ENCODE data around the gene GAN. TPM values are rescaled to one million over a fixed set of nuclear protein-coding genes. Genes with fewer than 3 reads are reported as not detected.

Gene GAN
- total RNA-seq, 1 donor from 2014 or later, result 8.6 TPM

DNA sequence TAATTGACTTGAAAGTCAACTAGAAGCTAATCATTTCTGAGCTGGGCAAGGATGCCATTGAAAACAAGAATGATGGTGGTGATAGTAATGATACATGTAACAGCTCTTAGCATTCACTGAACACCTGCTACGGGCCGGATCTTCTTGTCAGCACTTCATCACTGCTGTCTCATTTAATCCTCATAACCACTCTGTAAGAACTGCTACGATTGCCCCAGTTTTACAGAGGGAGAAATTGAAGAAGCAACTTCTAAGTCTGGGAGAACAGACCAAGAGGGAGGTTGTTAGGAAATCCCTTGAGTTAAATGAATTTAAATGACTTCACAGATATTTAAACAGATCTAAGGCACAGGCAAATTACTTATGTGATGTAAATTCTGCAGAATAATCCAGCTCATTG is 7.0 kb upstream of the GAN start:
- Mint-ChIP-seq H3K4me1 (peaks cover under 1% of the 10 kb centered on the region), H3K9me3 (no peaks in the 10 kb centered on the region), H3K4me3 (no peak overlapping the region), H3K27ac (no peak overlapping the region), H3K36me3 (ENCODE audit: low read depth) (peaks cover 2% of the 10 kb centered on the region), H3K27me3 (no peaks in the 10 kb centered on the region)
- ChIA-PET CTCF (no interaction called here), POLR2A (no interaction called here)
- ATAC-seq (ENCODE audit: low read depth) (no peak), DNase-seq (no peak)
- intact Hi-C loops (cut with micrococcal nuclease), result no loop called here
- no peak for TF ChIP-seq CTCF (IDR thresholded peaks at IDR 0.05)

DNA sequence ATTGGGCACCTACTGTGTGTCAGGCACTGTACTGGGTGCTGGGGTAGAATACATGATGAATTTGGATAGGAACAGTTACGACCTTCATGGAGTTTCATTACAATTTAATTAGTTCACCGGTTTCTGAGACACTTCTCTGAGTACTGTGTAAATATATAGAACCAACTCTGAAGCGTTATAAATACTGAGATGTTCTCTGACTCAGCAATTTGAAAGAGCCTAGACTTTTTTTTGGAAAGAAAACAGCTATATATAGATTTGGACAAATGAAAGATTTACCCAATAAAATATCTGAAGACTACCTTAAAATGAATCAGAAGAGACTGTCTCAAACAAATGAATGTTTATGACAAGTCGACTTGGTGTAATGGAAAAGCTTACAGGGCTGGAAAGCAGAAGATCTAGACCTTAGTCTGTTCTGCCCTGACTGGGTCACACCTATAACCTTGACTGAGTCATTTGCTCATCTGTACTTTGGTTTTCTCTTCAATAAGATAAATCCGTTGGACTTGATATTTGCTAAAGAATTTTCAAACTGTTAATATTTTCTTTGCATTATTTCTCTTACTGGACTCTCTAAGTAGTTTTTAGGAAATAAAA is 4.6 kb upstream of the GAN start:
- intact Hi-C loops (cut with micrococcal nuclease), result loop anchor here (10.0 kb wide), 2 partner anchors 275 to 635 kb away; partner anchors contain the start of gene ATMIN
- no peaks in the 10 kb centered on the region for H3K27me3 Mint-ChIP-seq
- DNase-seq (no peak), ATAC-seq (ENCODE audit: low read depth) (no peak)
- TF ChIP-seq CTCF (IDR thresholded peaks at IDR 0.05), result no peak
- POLR2A ChIA-PET, result no interaction called here
- H3K4me1 Mint-ChIP-seq, result peaks cover 19% of the 10 kb centered on the region
- H3K9me3 Mint-ChIP-seq, result no peaks in the 10 kb centered on the region
- no peak overlapping the region for H3K27ac Mint-ChIP-seq
- H3K4me3 Mint-ChIP-seq, result no peak overlapping the region
- CTCF ChIA-PET, result interaction anchor here (1.7 kb wide), 1 partner anchor 274 kb away, joined by 5 read pairs; the partner anchor contains the start of gene ATMIN
- H3K36me3 Mint-ChIP-seq (ENCODE audit: low read depth), result peaks cover 6% of the 10 kb centered on the region

- Mint-ChIP-seq H3K27me3 (no peaks in the 10 kb centered on the region), H3K27ac (no peak overlapping the region), H3K9me3 (no peaks in the 10 kb centered on the region), H3K36me3 (ENCODE audit: low read depth) (peaks cover 6% of the 10 kb centered on the region), H3K4me1 (peaks cover 29% of the 10 kb centered on the region), H3K4me3 (no peak overlapping the region)
- ATAC-seq (ENCODE audit: low read depth) (no peak), DNase-seq (no peak)
- TF ChIP-seq CTCF (IDR thresholded peaks at IDR 0.05), result no peak
- ChIA-PET POLR2A (interaction anchor here (0.5 kb wide), 1 partner anchor 235 kb away, joined by 4 read pairs; the partner anchor contains the start of gene C16orf46), CTCF (interaction anchor here (1.7 kb wide), 1 partner anchor 276 kb away, joined by 5 read pairs; the partner anchor contains the start of gene ATMIN)
- intact Hi-C loops (cut with micrococcal nuclease), result loop anchor here (10.0 kb wide), 2 partner anchors 277 to 637 kb away; partner anchors contain the start of gene ATMIN
These were observed 3.0 kb upstream of the GAN start for GRCh38 chr16:81311762-81312161.

DNA sequence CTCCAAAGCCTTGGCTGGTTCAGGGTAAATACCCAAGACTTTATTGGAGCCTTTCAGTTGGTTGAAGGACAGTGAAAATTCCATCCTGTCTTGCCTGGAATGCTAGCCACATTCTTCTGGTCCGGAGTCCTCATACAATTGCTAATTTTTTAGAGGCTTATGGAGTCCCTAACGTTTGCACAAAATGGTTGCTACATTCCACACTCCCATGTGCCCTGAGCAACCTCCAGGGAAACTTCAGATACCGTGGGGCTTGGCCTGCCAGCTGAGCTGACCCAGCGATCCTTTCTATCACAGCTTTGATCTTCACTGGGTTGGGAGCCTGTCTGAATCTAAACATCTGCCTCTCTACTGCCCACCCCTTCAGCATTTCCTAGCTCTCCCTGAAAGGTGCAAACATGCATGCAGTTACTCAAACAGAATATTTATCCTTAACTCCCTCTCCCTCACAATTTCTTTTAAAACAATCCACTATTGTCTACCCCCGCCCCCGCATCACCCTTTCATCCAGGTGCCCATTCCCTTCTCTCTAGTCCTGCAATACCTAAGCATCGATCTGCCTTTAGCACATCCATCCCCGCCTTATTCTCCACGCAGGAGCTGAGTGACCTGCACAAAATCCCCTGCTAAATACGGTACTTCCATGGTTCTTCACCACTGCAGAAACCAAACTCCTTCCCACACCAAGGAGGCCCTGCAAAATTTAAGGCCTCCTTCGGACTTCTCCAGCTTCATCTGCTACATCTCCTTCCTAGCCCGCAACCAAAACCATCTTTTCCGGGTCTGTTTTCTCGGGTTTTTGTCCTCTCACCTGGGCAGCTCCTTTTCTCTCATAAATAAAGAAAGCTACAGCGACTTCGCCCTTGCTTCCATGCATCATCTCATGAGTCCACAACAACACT is 810 bp upstream of the GAN start:
- H3K9me3 Mint-ChIP-seq, result no peaks in the 10 kb centered on the region
- peak overlapping the region; percentile 96 for H3K4me3 Mint-ChIP-seq
- ChIA-PET CTCF (interaction anchor here (1.0 to 1.9 kb wide), 3 partner anchors 52 to 309 kb away, joined by 3 to 6 read pairs (median 4); partner anchors contain the start of gene ATMIN), POLR2A (interaction anchor here (0.5 to 1.1 kb wide), 6 partner anchors 15 to 856 kb away, joined by 3 to 5 read pairs (median 3); partner anchors contain the start of genes C16orf46, CENPN and CMC2)
- intact Hi-C loops (cut with micrococcal nuclease), result loop anchor here (1.0 to 10.0 kb wide), 6 partner anchors 218 to 773 kb away; partner anchors contain the start of genes ATMIN, C16orf46, CENPN and CMC2
- TF ChIP-seq CTCF (IDR thresholded peaks at IDR 0.05), result no peak
- peak overlapping the region; percentile 91 for H3K27ac Mint-ChIP-seq
- peaks cover 6% of the 10 kb centered on the region for H3K36me3 Mint-ChIP-seq (ENCODE audit: low read depth)
- DNase-seq (no peak), ATAC-seq (ENCODE audit: low read depth) (no peak)
- peaks cover 29% of the 10 kb centered on the region for H3K4me1 Mint-ChIP-seq
- no peaks in the 10 kb centered on the region for H3K27me3 Mint-ChIP-seq
